GM19025 (cell line): ENCODE measurements around the gene NECTIN2.
"Not testable (repeated sequence)": the region's sequence is repeated elsewhere in the genome, so short reads cannot be mapped to it uniquely, and the experiment has no call there.

Source experiments
- ATAC-seq: cut with Tn5 transposase; IDR thresholded peaks from one replicate; pipeline ENCODE4 v1.9.1; 2021; ENCODE audit warnings: mild to moderate bottlenecking, low read depth, moderate library complexity; ENCODE audit not compliant: unreplicated experiment

NECTIN2 gene

DNA sequence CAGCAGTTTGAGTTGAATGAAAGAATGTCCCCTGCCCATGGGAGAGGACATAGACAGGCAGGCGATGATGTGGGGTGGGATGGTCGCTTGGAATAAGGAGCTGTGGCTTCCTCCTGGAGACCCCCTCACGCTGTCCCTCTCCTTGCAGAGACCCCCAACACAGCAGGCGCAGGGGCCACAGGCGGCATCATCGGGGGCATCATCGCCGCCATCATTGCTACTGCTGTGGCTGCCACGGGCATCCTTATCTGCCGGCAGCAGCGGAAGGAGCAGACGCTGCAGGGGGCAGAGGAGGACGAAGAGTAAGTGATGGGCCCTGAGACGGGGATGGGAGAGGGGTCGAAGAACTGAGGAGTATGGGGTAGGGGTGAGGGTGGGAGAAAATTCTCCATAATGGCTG is 36.0 kb downstream of the NECTIN2 start:
- ATAC-seq = no peak

DNA sequence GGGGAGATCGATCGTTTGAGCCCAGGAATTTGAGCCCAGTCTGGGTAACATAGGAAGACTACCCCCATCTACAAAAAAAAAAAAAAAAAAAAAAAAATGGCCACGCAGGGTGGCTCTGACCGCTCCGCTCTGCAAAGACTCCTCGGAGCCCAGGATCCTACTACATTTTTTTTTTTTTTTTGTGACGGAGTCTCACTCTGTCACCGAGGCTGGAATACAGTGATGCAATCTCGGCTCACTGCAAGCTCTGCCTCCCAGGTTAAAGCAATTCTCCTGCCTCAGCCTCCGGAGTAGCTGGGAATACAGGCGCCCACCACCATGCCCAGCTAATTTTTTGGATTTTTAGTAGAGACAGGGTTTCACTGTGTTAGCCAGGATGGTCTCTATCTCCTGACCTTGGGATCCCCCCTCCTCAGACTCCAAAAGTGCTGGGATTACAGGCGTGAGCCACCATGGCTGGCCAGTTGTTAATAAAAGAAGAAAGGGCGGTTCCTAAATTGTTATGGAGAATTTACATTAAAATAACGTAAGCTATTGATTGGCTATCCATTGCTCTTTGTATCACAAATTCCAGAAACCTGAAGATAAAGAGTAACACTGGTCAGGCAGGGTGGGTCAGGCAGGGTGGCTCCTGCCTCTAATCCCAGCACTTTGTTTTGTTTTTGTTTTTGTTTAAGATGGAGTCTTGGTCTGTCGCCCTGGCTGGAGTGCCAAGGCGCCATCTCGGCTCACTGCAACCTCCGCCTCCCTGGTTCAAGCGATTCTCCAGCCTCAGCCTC is 36.7 kb downstream of the NECTIN2 start:
- ATAC-seq = not testable (repeated sequence)

DNA sequence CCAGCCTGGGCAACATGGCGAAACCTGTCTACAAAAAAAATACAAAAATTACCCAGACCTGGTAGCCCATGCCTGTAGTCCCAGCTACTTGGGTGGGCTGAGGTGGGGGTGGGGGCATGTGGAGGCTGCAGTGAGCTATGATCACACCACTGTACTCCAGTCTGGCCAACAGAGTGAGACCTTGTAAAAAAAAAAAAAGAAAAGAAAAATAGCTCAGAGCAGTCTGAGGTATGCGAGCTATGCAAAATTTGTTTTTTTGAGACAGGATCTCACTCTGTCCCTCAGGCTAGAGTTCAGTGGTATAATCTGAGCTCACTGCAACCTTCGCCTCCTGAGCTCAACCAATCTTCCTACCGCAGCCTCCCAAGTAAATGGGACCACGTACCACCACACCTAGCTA is 37.8 kb downstream of the NECTIN2 start:
- no peak for ATAC-seq

DNA sequence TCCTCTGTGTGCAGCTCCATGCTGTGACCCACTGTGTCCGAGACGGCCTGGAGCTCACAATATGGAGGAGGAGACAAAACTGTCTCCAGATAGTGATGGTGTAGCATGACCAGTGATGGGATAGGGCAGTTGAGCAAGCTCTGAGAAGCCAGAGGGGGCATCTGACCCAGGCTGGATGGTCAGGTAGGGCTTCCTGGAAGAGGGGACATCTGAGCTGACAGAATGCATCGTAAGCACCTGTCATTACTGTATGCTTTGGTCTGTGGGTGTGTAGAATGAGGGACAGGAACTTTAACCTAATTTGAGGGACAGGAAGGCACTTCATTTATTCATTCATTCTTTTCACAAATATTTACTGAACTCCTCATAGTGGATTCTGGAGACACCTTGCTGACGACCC is 38.5 kb downstream of the NECTIN2 start:
- ATAC-seq = no peak

DNA sequence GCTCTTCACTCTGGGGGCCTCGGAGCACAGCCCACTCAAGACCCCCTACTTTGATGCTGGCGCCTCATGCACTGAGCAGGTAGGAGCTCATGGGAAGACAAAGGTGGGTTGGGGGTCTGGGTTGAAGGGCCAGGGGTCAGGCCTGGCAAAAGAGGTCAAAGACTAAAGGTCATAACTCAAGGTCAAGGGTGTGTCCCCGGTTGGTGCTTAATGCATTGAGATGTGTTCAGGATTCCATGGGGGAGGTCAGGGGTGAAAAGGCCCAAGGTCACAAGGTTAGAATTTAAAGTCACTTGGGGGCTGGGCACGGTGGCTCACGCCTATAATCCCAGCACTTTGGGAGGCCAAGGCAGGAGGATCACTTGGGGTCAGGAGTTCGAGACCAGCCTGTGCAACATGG is 40.0 kb downstream of the NECTIN2 start:
- ATAC-seq = no peak

DNA sequence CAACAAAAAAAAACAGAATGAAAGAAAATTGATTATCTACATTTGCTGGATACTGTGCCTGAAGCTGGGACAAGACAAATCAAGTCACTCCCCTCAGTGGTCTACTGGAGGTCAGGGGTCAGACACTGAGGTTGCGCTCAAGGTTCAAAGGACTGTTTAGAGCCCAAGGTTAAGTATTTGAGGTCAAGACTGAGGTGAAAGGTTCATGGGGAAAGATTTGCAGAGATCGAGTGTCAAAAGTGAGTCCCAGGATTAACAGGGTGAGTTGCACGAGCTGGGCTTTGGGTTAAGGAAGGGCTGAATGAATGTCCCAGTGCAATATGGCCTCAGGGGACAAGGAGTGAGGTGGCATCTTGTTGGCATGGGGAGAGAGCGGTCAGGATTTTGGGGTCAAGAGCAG is 41.6 kb downstream of the NECTIN2 start:
- no peak for ATAC-seq

DNA sequence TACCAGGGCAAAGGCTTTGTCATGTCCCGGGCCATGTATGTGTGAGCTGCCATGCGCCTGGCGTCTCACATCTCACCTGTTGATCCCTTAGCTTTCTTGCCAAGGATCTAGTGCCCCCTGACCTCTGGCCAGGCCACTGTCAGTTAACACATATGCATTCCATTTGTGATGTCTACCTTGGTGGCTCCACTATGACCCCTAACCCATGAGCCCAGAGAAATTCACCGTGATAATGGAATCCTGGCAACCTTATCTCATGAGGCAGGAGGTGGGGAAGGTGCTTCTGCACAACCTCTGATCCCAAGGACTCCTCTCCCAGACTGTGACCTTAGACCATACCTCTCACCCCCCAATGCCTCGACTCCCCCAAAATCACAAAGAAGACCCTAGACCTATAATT is 42.2 kb downstream of the NECTIN2 start:
- ATAC-seq = not testable (repeated sequence)

DNA sequence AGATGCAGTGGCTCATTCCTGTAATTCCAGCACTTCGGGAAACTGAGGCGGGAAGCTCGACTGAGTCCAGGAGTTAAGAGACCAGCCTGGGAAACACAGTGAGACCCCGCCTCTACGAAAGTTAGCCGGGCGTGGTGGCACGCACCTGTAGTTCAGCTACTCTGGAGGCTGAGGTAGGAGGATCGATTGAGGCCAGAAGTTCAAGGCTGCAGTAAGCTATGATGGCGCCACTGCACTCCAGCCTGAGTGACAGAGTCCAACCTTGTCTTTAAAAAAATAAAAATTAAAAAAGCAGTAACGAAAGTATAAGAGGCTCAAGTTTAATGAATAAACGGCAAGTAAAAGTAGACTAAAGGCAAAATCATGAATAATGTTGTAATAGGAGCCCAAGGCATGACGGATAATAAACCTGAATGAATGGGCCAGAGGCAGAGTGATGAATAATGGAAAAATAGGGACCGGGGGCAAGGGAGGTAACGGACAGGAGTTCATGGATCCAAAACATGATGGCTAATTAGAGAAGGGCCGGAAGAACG is 43.8 kb downstream of the NECTIN2 start:
- ATAC-seq = no peak

DNA sequence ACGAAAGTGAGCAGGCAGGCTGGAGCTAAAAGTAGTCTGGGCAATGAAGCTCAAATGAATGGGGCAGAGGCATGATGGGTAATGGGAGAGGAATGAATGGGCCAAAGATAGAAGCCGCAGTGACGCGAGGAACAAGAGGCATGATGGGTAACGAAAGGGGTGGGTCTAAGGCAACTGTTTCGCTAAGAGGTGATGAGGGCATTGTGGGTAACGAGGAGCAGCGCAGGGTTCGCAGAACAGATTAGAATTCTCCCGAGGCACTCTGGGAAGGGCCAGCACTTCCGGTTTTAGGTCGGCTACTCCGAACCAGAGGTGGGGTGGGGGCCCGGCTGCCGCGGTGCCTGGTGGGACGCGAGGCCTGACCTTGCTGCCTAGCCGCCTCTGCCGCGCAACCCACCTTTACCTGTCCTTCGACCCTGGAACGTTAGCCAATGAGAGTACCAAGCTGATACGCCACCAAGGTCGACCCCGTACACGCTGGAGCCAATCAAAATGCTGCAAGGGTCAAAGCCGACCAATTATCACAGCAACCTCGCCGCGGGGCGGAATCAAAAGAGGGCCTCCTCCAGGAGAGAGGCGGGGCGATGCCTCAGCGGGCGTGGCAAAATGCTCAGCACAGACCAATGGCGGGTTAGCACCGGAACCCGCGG is 44.4 kb downstream of the NECTIN2 start:
- ATAC-seq = peak; percentile 78

DNA sequence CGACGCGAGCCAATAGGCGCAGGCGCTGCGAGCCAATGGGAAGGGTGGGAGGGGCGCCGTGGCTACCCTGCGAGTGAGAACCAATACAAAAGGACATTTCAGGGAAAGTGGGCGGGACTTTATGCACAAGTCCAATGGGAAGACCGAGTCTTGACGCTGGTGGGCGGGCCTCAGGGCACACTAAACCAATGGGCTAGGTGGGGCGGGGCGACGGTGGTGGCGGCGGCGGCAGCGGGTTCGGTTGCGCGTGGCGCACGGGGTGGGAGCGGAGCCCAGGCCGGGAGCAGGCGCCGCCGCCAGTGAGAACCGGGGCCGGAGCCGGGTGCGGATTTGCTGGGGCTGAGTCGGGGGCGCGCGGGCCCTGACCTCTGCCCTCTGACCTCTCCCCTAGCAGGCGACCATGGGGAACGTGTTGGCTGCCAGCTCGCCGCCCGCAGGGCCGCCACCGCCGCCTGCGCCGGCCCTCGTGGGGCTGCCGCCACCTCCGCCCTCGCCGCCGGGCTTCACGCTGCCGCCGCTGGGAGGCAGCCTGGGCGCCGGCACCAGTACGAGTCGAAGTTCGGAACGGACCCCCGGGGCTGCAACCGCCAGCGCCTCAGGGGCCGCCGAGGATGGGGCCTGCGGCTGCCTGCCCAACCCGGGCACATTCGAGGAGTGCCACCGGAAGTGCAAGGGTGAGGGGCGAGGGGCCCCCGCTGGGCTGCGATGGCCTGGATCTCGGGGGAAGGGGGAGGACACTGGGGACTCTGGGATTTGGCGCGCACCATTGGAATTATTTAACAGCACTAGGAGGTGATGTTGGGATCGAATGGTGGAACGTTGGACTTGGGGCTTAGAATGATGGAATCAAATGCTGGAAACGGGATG is 45.2 kb downstream of the NECTIN2 start, which contains the start of gene TOMM40:
Gene TOMM40 (plus strand): TSS at position 239 of the 867 bp plus-strand sequence. CDS start 162 bp downstream, at position 401.
- no peak for ATAC-seq

DNA sequence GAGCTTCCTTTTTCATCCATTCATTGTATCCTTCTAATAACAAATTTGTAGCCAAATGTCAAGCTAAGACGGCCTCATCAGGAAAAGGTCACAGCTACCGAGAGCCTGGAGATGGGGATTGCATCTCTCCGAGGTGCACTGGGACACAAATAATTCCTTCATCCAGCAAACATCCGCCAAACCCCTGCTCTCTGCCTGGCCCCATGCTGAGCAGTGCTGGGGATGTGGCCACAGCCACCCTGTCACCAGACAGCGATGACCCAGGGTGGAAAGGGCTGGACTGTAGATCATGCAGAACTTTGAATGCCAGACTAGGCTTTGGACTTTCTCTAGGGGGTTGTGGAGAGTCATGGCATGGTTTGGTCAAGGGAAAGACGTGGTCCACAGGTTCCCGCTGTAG is 46.8 kb downstream of the NECTIN2 start:
- ATAC-seq = no peak

DNA sequence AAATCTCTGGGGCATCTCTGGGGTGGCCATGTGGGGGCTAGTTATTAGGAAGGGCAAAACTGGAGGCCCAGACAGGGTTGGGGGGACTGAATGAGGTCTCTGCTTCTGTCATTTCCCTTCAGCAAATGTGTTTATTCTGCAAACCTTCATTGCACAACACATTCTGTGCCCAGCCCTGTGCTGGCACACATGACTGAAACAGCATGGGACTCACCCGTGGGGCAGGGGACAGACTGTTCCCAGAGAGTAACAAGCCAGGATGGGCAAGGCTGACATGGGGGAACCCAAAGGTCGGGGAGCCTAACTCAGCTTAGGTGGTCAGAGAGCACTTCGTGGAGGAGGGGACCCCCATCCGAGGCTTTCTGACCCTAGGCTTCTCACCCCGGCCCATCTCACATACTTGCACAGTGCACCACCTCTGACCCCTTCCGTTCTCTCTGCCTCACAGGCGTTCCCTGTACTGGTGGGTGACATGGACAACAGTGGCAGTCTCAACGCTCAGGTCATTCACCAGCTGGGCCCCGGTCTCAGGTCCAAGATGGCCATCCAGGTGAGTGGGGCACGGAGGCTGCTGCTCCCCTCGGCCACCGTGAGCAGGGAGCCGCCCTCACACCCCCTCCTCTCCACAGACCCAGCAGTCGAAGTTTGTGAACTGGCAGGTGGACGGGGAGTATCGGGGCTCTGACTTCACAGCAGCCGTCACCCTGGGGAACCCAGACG is 47.4 kb downstream of the NECTIN2 start:
- ATAC-seq = no peak

DNA sequence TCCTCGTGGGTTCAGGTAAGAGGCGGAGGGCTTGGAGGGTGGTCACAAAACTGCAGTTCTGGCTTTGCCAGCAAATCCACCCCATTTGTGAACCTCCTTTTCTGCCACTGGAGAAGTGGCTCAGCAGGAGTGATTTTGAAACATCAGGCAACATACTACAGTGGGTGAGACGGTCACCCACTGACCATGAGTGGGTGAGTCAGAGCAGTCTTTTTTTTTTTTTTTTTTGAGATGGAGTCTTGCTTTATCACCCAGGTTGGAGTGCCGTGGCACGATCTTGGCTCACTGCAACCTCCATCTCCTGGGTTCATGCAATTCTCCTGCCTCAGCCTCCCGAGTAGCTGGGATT is 47.9 kb downstream of the NECTIN2 start:
- ATAC-seq = no peak

DNA sequence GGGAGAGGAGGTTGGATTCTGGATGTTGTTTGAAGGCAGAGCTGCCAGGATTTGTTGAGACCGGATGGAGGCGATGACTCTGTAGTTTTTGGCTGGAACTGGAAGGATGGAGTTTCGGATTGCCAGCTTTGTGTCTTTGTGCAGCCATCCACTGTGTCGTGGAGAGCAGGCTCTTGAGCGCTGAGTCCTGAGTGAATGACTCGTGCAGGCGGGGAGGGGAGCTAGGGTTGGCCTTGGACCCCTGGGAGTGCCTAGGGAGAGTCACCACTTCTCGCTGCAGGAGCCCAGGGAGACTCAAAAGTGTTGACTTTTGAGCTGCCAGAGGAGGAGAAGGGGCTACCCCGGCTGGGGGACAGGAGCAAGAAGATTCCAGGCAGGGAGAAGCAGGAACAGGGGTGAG is 48.8 kb downstream of the NECTIN2 start:
- ATAC-seq = no peak

DNA sequence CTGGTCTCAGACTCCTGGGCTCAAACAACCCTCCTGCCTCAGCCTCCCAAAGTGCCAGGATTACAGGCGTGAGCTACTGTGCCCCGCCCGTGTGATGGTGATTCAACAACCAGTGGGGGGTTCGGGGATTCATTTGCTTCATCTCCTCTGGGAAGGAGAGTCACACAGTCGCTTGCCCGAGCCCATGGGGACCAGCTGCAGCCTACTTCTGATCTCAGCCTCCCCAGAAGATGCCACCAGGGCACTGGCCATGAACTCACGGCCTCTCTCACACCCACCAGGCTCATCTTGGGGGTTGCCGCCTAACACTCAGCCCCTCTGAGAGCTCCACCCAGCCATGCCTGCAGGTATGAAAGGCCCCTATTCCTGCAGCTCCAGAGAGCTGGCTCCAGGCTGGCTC is 51.7 kb downstream of the NECTIN2 start:
- ATAC-seq = no peak

DNA sequence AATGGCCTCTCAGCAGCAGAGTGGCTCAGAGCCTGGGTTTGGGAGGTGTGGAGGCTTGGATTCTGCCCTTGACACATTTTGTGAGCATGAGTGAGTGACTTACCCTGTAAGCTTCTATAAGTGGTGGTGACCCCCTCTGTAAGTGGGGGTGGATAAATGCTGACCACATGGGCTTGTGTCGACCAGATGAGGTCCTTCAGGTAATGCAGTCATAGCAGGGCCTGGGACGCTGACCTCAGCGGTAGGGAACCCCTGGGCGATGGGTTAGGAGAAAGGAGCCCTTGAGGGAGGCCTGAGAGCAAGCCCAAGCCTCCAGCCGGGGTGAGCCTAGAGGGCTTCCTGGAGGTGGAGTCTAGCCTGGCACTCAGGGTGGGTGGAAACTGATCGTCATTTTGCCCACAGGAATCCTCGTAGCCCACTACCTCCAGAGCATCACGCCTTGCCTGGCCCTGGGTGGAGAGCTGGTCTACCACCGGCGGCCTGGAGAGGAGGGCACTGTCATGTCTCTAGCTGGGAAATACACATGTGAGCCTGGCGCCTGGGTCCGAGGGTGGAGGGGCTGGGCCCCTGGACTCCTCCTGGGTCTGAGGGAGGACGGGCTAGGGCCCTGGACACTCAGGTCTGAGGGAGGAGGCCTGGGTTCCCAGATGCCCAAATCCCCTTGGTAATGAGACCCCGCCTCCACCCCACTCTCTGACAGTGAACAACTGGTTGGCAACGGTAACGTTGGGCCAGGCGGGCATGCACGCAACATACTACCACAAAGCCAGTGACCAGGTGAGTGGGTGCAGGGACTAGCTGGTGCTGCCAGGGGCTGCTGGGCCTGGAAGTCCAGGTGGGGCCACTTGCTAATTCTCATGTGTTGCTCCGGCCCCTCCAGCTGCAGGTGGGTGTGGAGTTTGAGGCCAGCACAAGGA is 54.5 kb downstream of the NECTIN2 start:
- no peak for ATAC-seq

DNA sequence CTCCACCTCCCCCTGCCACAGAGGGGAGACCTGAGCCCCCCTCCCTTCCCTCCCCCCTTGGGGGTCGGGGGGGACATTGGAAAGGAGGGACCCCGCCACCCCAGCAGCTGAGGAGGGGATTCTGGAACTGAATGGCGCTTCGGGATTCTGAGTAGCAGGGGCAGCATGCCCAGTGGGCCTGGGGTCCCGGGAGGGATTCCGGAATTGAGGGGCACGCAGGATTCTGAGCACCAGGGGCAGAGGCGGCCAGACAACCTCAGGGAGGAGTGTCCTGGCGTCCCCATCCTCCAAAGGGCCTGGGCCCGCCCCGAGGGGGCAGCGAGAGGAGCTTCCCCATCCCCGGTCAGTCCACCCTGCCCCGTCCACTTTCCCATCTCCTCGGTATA is 57.1 kb downstream of the NECTIN2 start:
- no peak for ATAC-seq

DNA sequence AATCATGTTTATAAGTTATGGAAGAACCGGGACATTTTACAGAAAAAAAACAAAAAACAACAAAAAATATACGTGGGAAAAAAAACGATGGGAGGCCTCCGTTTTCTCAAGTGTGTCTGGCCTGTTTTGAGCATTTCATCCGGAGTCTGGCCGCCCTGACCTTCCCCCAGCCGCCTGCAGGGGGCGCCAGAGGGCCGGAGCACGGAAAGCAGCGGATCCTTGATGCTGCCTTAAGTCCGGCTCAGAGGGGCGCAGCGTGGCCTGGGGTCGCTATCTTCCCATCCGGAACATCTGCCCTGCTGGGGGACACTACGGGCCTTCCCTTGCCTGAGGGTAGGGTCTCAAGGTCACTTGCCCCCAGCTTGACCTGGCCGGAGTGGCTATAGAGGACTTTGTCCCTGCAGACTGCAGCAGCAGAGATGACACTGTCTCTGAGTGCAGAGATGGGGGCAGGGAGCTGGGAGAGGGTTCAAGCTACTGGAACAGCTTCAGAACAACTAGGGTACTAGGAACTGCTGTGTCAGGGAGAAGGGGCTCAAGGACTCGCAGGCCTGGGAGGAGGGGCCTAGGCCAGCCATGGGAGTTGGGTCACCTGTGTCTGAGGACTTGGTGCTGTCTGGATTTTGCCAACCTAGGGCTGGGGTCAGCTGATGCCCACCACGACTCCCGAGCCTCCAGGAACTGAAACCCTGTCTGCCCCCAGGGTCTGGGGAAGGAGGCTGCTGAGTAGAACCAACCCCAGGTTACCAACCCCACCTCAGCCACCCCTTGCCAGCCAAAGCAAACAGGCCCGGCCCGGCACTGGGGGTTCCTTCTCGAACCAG is 57.7 kb downstream of the NECTIN2 start:
- no peak for ATAC-seq
